ENCODE data around the gene ZNF316.
A peak's percentile ranks its signal among the peaks of the same experiment; 100 is the strongest.

ZNF316 gene

DNA sequence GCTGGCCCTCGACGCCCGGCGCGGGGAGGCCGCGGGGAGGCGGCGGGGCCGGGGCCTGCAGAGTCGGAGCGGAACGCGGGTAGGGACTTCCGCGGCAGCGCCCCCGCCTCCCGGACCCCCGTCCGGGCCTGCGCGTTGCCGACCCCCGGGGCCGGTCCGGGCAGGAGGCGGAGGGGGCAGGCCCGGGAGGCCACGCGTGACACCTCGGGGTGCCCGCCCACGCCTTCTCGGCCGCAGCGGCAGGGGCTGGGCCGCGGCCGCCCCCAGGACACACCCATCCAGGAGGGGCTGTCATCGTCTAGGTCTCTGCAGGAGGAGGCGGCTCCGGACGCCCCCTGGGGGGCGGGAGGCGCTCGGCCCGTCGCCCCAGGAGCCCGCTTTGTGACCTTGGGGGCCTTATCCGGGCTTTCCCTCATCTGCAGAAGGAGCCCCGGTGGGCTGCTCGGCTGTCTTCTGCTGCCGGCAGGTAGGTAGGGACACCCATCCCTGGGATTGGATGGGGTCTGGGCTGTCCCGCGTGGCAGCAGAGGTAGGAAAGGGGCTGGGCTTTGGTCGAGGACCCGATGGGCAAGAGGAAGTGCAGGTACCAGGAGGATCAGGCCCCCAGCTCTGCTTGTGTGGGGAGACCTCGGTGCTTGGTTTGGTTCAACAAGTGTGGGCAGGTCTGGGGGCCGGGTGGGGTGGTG is 569 bp downstream of the ZNF316 start:
- peaks cover 14% of the 10 kb centered on the region for H3K36me3 ChIP-seq (replicated peaks)
- H3K27me3 ChIP-seq (replicated peaks), result no peaks in the 10 kb centered on the region
- TF ChIP-seq, protein P1, sequence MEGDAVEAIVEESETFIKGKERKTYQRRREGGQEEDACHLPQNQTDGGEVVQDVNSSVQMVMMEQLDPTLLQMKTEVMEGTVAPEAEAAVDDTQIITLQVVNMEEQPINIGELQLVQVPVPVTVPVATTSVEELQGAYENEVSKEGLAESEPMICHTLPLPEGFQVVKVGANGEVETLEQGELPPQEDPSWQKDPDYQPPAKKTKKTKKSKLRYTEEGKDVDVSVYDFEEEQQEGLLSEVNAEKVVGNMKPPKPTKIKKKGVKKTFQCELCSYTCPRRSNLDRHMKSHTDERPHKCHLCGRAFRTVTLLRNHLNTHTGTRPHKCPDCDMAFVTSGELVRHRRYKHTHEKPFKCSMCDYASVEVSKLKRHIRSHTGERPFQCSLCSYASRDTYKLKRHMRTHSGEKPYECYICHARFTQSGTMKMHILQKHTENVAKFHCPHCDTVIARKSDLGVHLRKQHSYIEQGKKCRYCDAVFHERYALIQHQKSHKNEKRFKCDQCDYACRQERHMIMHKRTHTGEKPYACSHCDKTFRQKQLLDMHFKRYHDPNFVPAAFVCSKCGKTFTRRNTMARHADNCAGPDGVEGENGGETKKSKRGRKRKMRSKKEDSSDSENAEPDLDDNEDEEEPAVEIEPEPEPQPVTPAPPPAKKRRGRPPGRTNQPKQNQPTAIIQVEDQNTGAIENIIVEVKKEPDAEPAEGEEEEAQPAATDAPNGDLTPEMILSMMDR (IDR thresholded peaks at IDR 0.05; ENCODE audit: low read depth, low read length, missing control alignments), result peak; percentile 48
- no peak overlapping the region for H3K27ac ChIP-seq
- no peak for DNase-seq
- H3K4me3 ChIP-seq (ENCODE audit: low read depth, low read length), result peak overlapping the region; percentile 66
- in situ Hi-C loops (cut with HindIII; ENCODE audit: low pct_ligation_motif_present, low sequenced_read_pairs), result no loop called here

- no peak overlapping the region for H3K4me3 ChIP-seq (ENCODE audit: low read depth, low read length)
- no peak overlapping the region for H3K27ac ChIP-seq
- TF ChIP-seq, protein P1 (IDR thresholded peaks at IDR 0.05; ENCODE audit: low read depth, low read length, missing control alignments), result no peak
- peaks cover 19% of the 10 kb centered on the region for H3K36me3 ChIP-seq (replicated peaks)
- no peaks in the 10 kb centered on the region for H3K27me3 ChIP-seq (replicated peaks)
- in situ Hi-C loops (cut with HindIII; ENCODE audit: low pct_ligation_motif_present, low sequenced_read_pairs), result no loop called here
- no peak for DNase-seq
Observed at GRCh38 chr7:6639032-6639431, 1.9 kb downstream of the ZNF316 start.

GRCh38 chr7:6639627-6640026 is 2.5 kb downstream of the ZNF316 start:
- Histone ChIP-seq H3K27me3 (replicated peaks) (no peaks in the 10 kb centered on the region), H3K27ac (no peak overlapping the region), H3K4me3 (ENCODE audit: low read depth, low read length) (no peak overlapping the region), H3K36me3 (replicated peaks) (peaks cover 24% of the 10 kb centered on the region)
- in situ Hi-C loops (cut with HindIII; ENCODE audit: low pct_ligation_motif_present, low sequenced_read_pairs), result no loop called here
- TF ChIP-seq, protein P1 (IDR thresholded peaks at IDR 0.05; ENCODE audit: low read depth, low read length, missing control alignments), result no peak
- DNase-seq, result no peak

GRCh38 chr7:6640246-6640721 is 3.2 kb downstream of the ZNF316 start:
- peaks cover 24% of the 10 kb centered on the region for H3K36me3 ChIP-seq (replicated peaks)
- peak; percentile 53 for DNase-seq
- TF ChIP-seq, protein P1 (IDR thresholded peaks at IDR 0.05; ENCODE audit: low read depth, low read length, missing control alignments), result no peak
- no peak overlapping the region for H3K27ac ChIP-seq
- H3K27me3 ChIP-seq (replicated peaks), result no peaks in the 10 kb centered on the region
- in situ Hi-C loops (cut with HindIII; ENCODE audit: low pct_ligation_motif_present, low sequenced_read_pairs), result no loop called here
- no peak overlapping the region for H3K4me3 ChIP-seq (ENCODE audit: low read depth, low read length)

DNA sequence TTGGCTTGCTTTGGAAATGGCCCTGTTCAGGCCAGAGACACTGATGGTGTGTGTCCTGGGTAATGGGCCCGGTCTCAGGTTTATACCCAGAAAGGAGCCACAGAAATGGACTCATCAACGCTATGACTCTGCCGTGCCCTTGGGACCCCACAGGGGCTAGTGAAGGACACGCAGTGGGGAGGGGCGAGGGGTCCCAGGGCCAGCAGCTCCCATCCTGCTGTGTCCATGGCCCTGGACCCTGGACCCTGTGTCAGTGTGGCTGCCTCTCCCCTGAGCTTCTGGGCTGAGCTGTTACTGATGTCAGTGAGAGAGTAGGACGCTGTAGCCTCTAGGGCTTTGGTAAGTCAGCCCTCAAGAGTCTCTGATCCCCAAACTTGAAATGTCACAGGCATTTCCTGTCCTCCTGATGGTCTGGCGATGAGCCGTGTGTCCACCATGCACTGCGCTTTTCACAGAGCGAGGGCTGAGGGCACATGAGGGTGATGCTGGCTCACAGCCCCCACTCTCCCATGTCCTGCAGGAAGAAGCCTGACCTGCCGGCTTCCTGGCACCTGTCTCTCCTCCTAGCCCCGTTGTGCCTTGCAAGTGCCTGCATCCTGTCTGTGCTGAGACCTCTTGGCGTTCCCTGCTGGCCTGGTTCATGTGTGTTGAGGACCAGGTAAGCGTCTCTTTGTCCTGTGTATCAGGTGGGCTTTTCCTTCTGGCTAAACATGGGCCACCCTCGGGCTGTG is 4.4 kb downstream of the ZNF316 start:
- no peak for DNase-seq
- Histone ChIP-seq H3K36me3 (replicated peaks) (peaks cover 24% of the 10 kb centered on the region), H3K4me3 (ENCODE audit: low read depth, low read length) (no peak overlapping the region), H3K27ac (no peak overlapping the region), H3K27me3 (replicated peaks) (no peaks in the 10 kb centered on the region)
- TF ChIP-seq, protein P1 (IDR thresholded peaks at IDR 0.05; ENCODE audit: low read depth, low read length, missing control alignments), result no peak
- in situ Hi-C loops (cut with HindIII; ENCODE audit: low pct_ligation_motif_present, low sequenced_read_pairs), result no loop called here
